HG03060 (cell line): ENCODE results near the gene IKBKE.

Experiments used
- ATAC-seq: cut with Tn5 transposase; IDR thresholded peaks from one replicate; pipeline ENCODE4 v1.9.1; 2021; ENCODE audit warnings: low read depth, moderate number of reproducible peaks; ENCODE audit not compliant: unreplicated experiment

The IKBKE gene

GRCh38 chr1:206509612-206510257, 39.5 kb downstream of the IKBKE start:
- no peak for ATAC-seq

DNA sequence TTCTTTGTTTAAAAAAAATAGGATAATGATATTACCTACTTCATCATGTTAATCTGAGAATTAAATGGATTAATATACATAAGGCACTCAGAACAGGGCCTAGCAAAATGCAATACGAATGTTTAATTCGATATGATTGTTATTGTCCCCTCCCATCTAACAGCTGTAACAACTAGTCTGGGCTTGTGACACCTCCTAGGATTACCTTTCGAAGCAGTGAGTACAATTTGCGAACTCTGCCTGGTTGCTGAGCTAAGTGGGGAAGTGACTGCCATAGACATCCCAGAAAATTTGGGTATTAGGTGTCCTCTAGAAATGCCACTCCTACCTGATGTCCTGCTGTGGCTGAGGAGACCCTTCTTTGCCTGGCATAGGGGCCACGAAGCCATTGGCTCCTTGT, 40.1 kb downstream of the IKBKE start:
- ATAC-seq, result no peak

DNA sequence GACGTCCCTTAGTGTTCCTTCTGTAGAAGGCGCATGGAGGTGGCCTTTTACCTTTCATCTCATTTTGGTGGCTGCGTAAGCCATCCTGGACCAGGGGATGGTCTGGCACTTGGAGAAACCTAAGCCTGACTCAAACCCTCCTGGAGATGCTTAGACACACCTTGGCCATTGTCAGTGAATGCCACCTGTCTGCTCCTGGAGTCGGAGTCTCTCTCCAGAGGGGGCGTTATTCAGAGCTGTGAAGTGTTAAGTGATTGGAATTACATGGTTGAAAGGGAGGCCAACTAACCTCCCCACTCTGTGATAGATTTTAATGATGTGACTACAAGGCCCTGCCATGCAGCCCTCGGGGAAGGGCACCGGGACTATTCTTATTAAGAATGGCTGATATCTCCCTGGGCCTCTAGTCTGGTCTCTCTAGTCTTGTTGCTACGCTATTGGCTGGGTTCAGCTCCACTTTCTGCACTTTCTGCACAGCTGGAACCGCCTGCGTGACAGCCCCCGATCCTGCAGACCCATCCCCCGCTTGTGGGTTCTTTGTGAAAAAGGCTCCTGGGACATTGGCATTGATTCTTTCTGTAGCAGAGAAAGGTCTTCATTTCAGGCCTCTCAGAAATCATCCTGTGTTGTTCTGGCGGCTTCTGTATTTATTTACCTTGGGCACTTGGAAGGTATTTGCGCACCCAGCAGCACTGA, 41.2 kb downstream of the IKBKE start:
- ATAC-seq, result no peak

DNA sequence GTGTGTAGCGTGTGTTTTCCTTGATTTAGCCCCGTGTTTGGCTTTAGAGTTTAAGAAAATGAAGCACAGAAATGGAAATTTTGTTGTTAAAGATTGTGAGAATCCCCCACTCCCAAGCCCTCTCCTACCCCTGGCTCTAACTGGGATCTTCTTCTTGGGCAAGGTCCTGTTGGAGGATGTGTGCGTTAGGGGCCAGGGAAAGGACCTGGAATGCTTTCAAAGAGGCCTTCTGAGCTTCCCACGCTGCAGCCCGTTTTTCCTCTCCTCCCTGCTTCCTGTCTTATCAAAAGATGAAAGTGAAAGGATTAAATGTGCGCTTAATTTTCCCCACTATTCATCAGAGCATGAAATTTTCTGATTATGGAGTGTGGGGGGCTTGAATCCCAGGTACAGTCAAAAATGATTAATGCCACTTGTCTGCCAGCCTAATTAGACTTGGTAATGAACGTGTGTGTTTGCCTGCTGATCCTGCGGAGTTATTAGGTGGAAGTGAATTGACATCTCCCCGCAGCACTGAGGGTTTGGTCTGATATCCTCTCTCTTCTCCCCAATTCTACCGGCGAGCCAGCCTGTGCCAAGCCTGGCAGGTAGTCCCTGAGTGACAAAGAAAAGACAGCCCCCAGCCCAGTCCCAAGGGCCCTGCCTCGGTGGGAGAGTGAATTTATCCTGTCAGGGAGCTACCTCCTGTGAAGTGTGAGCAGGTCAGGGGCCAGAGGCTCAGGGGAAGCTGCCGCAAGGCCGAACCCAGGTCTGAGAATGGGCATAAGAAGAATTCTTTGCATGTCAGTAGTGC, 42.0 kb downstream of the IKBKE start:
- no peak for ATAC-seq

DNA sequence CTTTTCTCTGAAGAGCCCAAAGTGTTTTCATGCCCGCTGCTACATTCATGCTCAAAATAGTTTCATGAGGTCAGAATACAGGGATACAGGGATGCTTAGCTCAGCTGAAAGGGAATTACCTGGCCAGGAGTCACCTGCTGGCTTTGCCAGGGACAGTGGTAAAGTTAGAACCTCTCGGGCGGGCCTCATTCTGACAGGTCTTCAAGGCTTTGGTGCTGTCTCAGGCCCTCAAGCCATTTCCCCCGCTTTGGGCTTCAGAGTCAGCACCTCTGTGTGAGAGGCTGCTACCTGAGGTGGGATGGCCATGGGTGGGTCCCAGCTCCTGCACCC, 42.5 kb downstream of the IKBKE start:
- no peak for ATAC-seq

- ATAC-seq, result no peak
These were observed 43.2 kb downstream of the IKBKE start for GRCh38 chr1:206513312-206514111.

DNA sequence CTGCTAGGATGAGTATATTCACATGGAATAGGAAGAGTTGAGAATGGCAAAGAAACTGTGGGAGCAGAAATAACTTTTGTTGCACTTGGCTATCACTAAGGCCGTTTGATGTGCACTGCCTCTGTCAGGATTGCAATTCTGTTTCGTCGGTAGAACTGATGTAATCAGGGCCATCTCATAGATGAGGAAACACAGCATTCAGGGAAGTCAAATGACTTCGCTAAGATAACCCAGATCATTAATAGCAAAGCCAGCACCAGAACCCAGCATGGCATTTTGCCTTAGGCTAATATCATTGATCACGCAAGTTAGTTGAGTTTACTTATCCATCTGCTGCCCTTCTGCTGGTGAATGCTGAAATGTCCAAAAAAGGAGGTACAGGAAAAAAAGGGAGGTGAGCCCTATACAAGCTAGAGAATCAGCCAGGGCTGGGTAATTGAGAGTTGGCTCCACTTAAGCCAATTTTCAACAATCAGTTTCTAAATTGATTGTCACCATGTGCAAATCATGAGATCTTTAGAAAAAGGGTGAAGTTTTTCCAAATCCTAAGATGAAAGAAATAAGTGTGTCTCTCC, 44.6 kb downstream of the IKBKE start:
- ATAC-seq, result no peak

- ATAC-seq, result no peak
These were observed 46.4 kb downstream of the IKBKE start for GRCh38 chr1:206516728-206516990.

DNA sequence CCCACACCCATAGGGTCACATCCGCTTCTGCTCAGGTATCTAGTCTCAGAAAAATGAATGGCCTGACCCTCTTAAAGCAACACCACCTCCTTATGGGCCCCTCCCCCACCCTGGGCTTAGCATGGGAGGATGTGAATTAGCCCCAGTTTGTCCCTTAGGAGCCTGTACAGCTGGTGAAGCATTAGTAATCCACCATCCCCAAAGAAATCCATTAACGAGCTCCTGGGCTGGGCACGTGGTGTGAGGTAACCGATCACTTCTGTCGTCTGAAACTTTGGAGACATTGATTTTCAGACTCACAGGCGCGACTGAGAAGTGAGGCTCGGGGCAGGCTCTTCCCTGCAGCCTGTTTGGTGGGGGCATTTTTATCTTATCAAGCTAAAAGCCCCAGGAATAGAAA, 47.5 kb downstream of the IKBKE start:
- no peak for ATAC-seq

DNA sequence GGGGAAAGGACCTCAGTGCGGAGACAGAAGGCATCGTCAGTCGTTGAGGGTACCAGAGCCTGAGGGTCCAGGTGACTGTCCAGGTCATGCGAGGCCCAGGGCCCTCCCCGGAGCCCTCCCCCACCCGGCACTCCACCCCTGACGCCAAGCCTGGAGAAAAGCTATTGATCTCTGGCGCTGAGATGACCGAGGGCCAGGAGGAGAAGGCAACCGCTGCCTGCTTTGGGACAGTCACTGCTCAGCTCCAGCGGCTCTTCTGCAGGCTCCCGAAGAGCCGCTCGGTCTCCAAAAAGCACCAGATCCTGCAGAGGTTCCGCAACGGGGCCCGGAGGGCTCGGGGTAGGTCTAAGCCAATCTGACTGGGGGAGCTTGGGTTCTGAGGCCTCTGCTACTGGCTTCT, 47.9 kb downstream of the IKBKE start:
- no peak for ATAC-seq

DNA sequence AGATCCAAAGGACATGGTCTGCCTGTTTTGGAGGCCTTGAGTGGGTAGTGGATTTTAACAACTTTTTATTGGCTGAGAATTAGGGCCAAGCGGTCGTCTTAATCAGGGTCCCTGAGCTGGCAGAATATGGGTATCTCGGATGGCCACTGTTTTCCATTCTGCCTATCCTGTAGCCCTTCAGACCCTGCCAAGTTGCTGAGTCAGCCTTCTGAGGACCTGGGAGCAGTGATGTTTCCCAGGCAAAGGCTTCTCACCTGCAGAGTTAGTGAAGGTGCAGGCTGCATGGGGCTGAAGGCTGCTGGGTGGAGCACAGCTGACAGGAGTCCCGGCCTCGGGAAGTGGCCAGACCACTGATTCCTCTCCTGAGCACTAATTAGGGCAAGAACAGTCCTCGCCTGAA, 48.5 kb downstream of the IKBKE start:
- no peak for ATAC-seq

GRCh38 chr1:206521127-206521526, 50.9 kb downstream of the IKBKE start:
- ATAC-seq, result no peak

DNA sequence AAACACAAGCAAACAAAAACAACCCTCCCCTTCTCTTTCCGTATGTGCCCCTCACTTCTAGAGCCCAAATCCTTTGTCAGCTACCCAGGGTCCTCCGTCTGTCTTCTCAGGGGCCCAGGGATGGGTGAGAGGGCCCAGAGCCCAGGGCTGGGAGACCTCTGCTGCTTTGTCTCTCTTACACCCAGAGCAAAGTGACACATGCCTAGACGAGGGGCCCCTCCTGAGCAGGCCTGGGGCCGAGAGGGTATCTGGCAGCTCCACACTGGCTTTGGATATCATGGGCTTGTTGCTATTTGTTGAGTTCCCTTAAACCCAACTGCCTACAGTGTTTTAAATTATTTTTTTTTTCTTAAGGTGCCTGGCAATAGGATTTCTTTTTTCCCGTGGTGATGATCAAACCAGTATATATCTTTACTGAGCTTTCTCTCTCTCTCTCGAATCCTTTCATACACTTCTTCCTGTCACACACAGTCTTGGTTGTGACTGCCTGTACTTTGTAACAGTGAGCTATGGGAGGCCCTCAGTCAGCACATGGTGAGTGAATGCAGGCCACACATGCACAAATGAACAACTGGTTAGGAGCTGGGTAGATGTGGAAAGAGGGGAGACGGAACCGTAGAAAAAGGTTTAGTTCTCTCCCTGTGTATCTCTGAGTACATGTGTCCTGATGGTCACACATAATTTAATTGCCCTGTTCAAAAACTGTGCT, 51.6 kb downstream of the IKBKE start:
- no peak for ATAC-seq

GRCh38 chr1:206524739-206525364, 54.6 kb downstream of the IKBKE start:
- no peak for ATAC-seq

DNA sequence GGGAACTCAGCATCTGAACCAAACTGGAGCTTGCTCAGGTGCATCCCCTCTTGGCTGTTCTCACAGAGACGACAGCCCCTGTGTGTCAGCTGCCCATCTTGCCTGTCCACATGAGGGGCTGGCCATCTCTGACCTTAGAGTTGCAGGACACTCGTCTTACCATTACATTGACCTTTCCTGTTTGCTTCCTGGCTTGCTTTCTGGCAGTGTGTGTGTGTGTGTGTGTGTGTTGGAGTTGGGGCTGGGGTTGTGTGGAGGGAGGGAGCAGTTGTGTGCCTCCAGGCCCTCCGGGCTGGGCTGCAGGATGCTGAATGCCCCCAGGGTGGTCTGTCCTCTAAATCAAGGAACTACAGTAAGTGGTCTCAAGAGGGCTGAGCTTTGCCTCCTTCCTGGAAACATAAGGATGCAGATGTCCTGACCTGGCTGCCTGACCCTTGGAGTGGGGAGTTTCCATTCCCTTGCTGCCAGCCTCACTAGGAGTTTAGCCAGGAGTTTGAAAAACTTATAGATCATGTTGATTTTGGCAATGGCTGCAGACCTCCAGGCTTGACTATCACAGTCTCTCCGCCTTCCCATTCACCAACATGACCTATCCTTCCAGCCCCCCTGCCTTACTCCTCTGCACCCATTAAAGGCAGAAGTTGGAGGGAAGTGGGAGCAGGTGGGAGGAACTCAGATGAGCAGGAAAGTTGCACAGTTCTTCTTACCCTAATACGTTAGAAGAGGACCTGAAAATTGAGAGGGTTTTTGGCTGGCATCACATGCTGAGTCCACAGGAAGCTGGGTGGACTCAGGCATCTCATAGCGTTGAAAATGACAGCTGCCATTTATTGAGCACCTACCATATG, 56.0 kb downstream of the IKBKE start:
- ATAC-seq, result no peak

- ATAC-seq, result no peak
These were observed 59.1 kb downstream of the IKBKE start for GRCh38 chr1:206529425-206529824.

DNA sequence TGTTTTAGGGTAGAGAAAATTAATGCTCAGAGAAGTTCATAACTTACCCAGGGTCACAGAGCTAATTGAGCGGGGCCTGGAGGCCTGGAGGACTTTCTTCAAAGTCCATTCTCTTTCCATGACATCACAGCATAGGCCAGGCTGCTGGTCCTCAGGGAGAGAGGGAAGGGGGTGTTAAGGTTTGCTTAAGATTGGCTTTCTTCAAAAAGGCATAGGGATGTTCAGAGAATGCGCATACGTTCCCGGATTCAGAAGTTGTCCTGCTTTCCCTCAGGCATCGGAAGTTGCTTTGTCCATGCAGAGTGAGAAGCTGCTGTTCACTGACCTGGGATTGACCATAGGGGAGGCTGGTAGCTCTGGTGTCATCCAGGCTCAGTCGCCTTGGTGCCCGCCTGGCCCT, 62.1 kb downstream of the IKBKE start:
- ATAC-seq, result no peak

DNA sequence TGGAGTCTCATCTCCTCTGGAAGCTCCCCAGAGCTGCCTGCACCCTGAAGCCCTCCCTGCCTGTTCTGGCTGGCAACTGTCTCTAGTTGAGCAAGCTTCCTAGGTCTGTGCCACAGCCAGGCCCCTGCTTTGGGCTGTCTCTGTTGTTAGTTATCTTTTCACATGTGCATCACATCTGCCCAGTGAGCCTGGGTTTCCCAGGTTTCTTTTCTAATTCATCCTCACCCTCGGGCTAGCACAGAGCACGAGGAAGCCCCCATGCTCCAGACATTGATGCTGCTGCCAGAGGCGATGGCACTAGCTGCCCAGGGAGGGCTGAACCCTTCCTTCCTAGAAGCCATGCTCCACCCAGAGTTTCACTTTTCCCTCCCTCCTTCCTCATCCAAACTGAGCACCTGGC, 64.3 kb downstream of the IKBKE start:
- ATAC-seq, result no peak

DNA sequence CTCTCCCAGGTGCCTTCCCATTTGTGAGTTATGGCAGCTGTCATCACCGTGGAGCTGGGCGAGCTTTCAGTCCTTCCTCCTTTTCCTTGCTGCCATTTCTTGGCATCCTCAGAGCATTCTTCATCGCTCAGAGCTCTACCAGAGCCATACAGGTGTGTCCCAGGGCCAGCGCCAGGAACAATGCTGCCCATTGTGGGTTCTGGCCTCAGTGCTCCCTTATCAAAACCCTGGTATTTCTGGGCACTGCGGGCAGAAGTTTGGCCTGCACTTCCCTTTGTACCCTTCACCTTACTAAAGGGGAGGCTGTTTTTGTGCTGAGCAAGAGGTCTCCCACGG, 65.5 kb downstream of the IKBKE start:
- ATAC-seq, result no peak
